Vagina (tissue), 2 donors: Measurements from ENCODE around the gene SLC32A1. TPM values are rescaled to one million over a fixed set of nuclear protein-coding genes. Genes with fewer than 3 reads are reported as not detected.

Experiments used
- DNase-seq, 2 donors: peaks; one replicate each; pipeline ENCODE4 v3.0.0-alpha.2; 2017; ENCODE audit errors: extremely low spot score in 2 of 2
- H3K27ac ChIP-seq: fragments of 200-600 bp; sonication (generic); one replicate; pipeline ENCODE4 v1.5.1; 2019
- H3K27me3 ChIP-seq: fragments of 200-600 bp; sonication (generic); one replicate; pipeline ENCODE4 v1.5.1; 2019
- H3K36me3 ChIP-seq, 2 donors: fragments of 200-600 bp; sonication (generic); one replicate each; pipeline ENCODE4 v1.5.1; 2017 to 2019
- H3K4me1 ChIP-seq: fragments of 200-600 bp; sonication (generic); one replicate; pipeline ENCODE4 v1.5.1; 2019
- H3K4me3 ChIP-seq, 2 donors: fragments of 200-600 bp; sonication (generic); 1 replicate in 1 of 2; 2 replicates in 1 of 2; pipeline ENCODE4 v1.5.1; 2016 to 2019
- H3K9me3 ChIP-seq: fragments of 200-600 bp; sonication (generic); one replicate; pipeline ENCODE4 v1.5.1; 2019
- CTCF ChIP-seq, 3 experiments: fragments of 450-650 bp in 2 of 3; fragments of 200-600 bp in 1 of 3; sonication (generic) in 1 of 3; IDR thresholded peaks; one replicate each; pipeline ENCODE4 v1.5.1; 2017 to 2019; ENCODE audit warnings: antibody characterized with exemption in 3 of 3, mild to moderate bottlenecking in 2 of 3, moderate library complexity in 2 of 3
- POLR2A ChIP-seq, 2 donors: fragments of 450-650 bp; IDR thresholded peaks; one replicate each; pipeline ENCODE4 v1.6.1; 2017; ENCODE audit warnings: antibody characterized with exemption in 2 of 2, mild to moderate bottlenecking in 2 of 2, moderate library complexity in 2 of 2
- POLR2AphosphoS5 ChIP-seq, 2 donors: sonication (generic); formaldehyde crosslinking; IDR thresholded peaks; one replicate each; pipeline ENCODE4 v1.9.0; 2017; ENCODE audit warnings: antibody characterized with exemption in 2 of 2, mild to moderate bottlenecking in 2 of 2, low read depth in 1 of 2; ENCODE audit not compliant: insufficient read depth in 1 of 2
- intact Hi-C: fragments of 100-400 bp; cut with DNase I; formaldehyde crosslinking; loops from one replicate; pipeline ENCODE4 v1.15.1; 2023
- total RNA-seq: library from RNA; depleted of rRNA; stranded (reverse); fragments of >200 nt; gene quantifications from one replicate; pipeline ENCODE4 v1.2.3, GENCODE V29; 2016

SLC32A1 gene
- total RNA-seq, 1 donor from 2014 or later = not detected

GRCh38 chr20:38700141-38700540, 24.1 kb upstream of the SLC32A1 start:
- H3K9me3 ChIP-seq = no peaks in the 10 kb centered on the region
- TF ChIP-seq CTCF (IDR thresholded peaks at IDR 0.05) = no peak
- TF ChIP-seq POLR2AphosphoS5 (IDR thresholded peaks at IDR 0.05; ENCODE audit: insufficient read depth in 1 of 2, low read depth in 1 of 2) = no peak
- TF ChIP-seq POLR2A (IDR thresholded peaks at IDR 0.05) = no peak
- intact Hi-C loops = no loop called here
- no peaks in the 10 kb centered on the region for H3K36me3 ChIP-seq
- no peaks in the 10 kb centered on the region for H3K27me3 ChIP-seq
- no peak overlapping the region for H3K4me3 ChIP-seq
- H3K4me1 ChIP-seq = no peaks in the 10 kb centered on the region
- no peak overlapping the region for H3K27ac ChIP-seq
- no peak for DNase-seq

- TF ChIP-seq POLR2A (IDR thresholded peaks at IDR 0.05) (no peak), CTCF (IDR thresholded peaks at IDR 0.05) (no peak), POLR2AphosphoS5 (IDR thresholded peaks at IDR 0.05; ENCODE audit: insufficient read depth in 1 of 2, low read depth in 1 of 2) (no peak)
- no peaks in the 10 kb centered on the region for H3K36me3 ChIP-seq
- H3K27ac ChIP-seq = no peak overlapping the region
- DNase-seq = no peak
- no peaks in the 10 kb centered on the region for H3K9me3 ChIP-seq
- H3K4me1 ChIP-seq = no peaks in the 10 kb centered on the region
- no peaks in the 10 kb centered on the region for H3K27me3 ChIP-seq
- no peak overlapping the region for H3K4me3 ChIP-seq
- intact Hi-C loops = no loop called here
Observed at GRCh38 chr20:38700926-38701325, 23.4 kb upstream of the SLC32A1 start.

- no peak overlapping the region for H3K4me3 ChIP-seq
- no peak overlapping the region for H3K27ac ChIP-seq
- DNase-seq = no peak
- no peak for TF ChIP-seq POLR2AphosphoS5 (IDR thresholded peaks at IDR 0.05; ENCODE audit: insufficient read depth in 1 of 2, low read depth in 1 of 2)
- TF ChIP-seq CTCF (IDR thresholded peaks at IDR 0.05) = no peak
- TF ChIP-seq POLR2A (IDR thresholded peaks at IDR 0.05) = no peak
- no peaks in the 10 kb centered on the region for H3K27me3 ChIP-seq
- no peaks in the 10 kb centered on the region for H3K9me3 ChIP-seq
- H3K4me1 ChIP-seq = no peaks in the 10 kb centered on the region
- H3K36me3 ChIP-seq = no peaks in the 10 kb centered on the region
- intact Hi-C loops = no loop called here
Observed at GRCh38 chr20:38703526-38703925, 20.8 kb upstream of the SLC32A1 start.

GRCh38 chr20:38704136-38704535, 20.1 kb upstream of the SLC32A1 start:
- intact Hi-C loops = no loop called here
- DNase-seq = no peak

GRCh38 chr20:38706509-38706908, 17.8 kb upstream of the SLC32A1 start:
- Histone ChIP-seq H3K4me1 (no peaks in the 10 kb centered on the region), H3K27ac (no peak overlapping the region), H3K4me3 (no peak overlapping the region), H3K27me3 (no peaks in the 10 kb centered on the region), H3K9me3 (no peaks in the 10 kb centered on the region), H3K36me3 (no peaks in the 10 kb centered on the region)
- TF ChIP-seq POLR2AphosphoS5 (IDR thresholded peaks at IDR 0.05; ENCODE audit: insufficient read depth in 1 of 2, low read depth in 1 of 2) (no peak), POLR2A (IDR thresholded peaks at IDR 0.05) (no peak), CTCF (IDR thresholded peaks at IDR 0.05) (no peak)
- intact Hi-C loops = no loop called here
- no peak for DNase-seq

More at GRCh38 chr20:38704136-38704535, 20.1 kb upstream of the SLC32A1 start:
- Histone ChIP-seq H3K36me3 (no peaks in the 10 kb centered on the region), H3K27ac (no peak overlapping the region), H3K27me3 (no peaks in the 10 kb centered on the region), H3K9me3 (no peaks in the 10 kb centered on the region), H3K4me3 (no peak overlapping the region), H3K4me1 (no peaks in the 10 kb centered on the region)
- TF ChIP-seq POLR2A (IDR thresholded peaks at IDR 0.05) (no peak), CTCF (IDR thresholded peaks at IDR 0.05) (no peak), POLR2AphosphoS5 (IDR thresholded peaks at IDR 0.05; ENCODE audit: insufficient read depth in 1 of 2, low read depth in 1 of 2) (no peak)
